Measurements from ENCODE around the gene IFFO2.

IFFO2 gene

GRCh38 chr1:18926315-18927081, 30.0 kb downstream of the IFFO2 start:
- no peak overlapping the region for H3K4me3 ChIP-seq (ENCODE audit: low read length)
- TF ChIP-seq CTCF (IDR thresholded peaks at IDR 0.05; ENCODE audit: insufficient read depth, low read depth, low read length, missing control alignments): no peak
- peak; percentile 96 for DNase-seq (ENCODE audit: low read depth)

DNA sequence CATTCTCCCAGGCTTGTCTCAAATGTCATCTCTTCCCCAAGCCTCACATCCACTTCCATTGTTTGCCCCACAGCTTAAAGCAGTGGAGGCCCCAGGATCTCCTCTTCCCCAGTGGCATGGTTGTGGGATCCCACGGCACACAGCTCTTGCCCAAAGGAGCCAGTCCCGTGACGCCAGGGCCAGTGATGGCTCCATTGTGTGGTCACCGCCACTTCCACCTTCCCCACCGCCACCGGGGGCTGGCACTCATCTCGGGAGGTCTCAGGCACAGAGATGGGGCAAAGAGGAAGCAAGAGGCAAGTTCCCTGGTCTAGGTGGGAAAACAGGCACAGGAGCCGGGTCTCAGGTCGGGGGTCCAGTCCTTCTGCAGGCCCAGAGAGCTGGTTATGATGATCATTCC, 31.2 kb downstream of the IFFO2 start:
- DNase-seq (ENCODE audit: low read depth): no peak
- no peak for TF ChIP-seq CTCF (IDR thresholded peaks at IDR 0.05; ENCODE audit: insufficient read depth, low read depth, low read length, missing control alignments)
- H3K4me3 ChIP-seq (ENCODE audit: low read length): no peak overlapping the region

DNA sequence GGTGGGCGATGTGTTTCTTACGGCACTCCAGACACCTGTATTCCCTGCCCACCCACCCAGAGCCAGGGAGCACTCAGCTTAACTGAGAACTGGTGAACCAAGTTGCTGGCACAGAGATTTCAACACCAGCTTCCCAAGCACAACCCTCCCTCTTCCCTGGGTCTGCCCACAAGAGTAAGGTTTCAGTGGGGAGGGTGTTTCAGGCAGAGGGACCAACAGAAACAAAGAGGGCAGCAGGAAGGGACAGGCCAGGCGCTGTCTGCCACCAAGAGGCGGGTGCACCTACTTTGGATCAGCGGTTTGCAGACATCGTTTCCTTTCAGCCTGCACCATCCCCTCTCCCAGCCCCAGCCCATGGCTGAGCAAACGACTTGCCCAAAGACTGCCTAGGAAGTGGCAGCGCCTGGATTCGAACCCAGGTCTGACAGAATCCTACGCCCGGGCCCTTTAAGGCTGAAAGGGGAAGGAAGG, 32.2 kb downstream of the IFFO2 start:
- peak; percentile 47 for DNase-seq (ENCODE audit: low read depth)
- H3K4me3 ChIP-seq (ENCODE audit: low read length): no peak overlapping the region
- TF ChIP-seq CTCF (IDR thresholded peaks at IDR 0.05; ENCODE audit: insufficient read depth, low read depth, low read length, missing control alignments): no peak

- no peak for TF ChIP-seq CTCF (IDR thresholded peaks at IDR 0.05; ENCODE audit: insufficient read depth, low read depth, low read length, missing control alignments)
- peak; percentile 53 for DNase-seq (ENCODE audit: low read depth)
- H3K4me3 ChIP-seq (ENCODE audit: low read length): no peak overlapping the region
Measured at GRCh38 chr1:18923756-18924211, 32.7 kb downstream of the IFFO2 start.

- H3K4me3 ChIP-seq (ENCODE audit: low read length): no peak overlapping the region
- no peak for TF ChIP-seq CTCF (IDR thresholded peaks at IDR 0.05; ENCODE audit: insufficient read depth, low read depth, low read length, missing control alignments)
- DNase-seq (ENCODE audit: low read depth): peak; percentile 59
Measured at GRCh38 chr1:18922848-18923755, 33.4 kb downstream of the IFFO2 start.

GRCh38 chr1:18922319-18922726, 34.2 kb downstream of the IFFO2 start:
- no peak for TF ChIP-seq CTCF (IDR thresholded peaks at IDR 0.05; ENCODE audit: insufficient read depth, low read depth, low read length, missing control alignments)
- no peak overlapping the region for H3K4me3 ChIP-seq (ENCODE audit: low read length)
- peak; percentile 46 for DNase-seq (ENCODE audit: low read depth)
